HG03108 (cell line): ENCODE measurements around the gene FRRS1.
A peak's percentile ranks its signal among the peaks of the same experiment; 100 is the strongest.

Experiments
- ATAC-seq: cut with Tn5 transposase; IDR thresholded peaks from one replicate; pipeline ENCODE4 v1.9.1; 2021; ENCODE audit warnings: moderate library complexity; ENCODE audit not compliant: unreplicated experiment

Gene FRRS1

GRCh38 chr1:99735852-99736251, 30.6 kb downstream of the FRRS1 start:
- no peak for ATAC-seq

GRCh38 chr1:99731384-99731783, 35.1 kb downstream of the FRRS1 start:
- no peak for ATAC-seq

- ATAC-seq = no peak
These were observed 37.8 kb downstream of the FRRS1 start for GRCh38 chr1:99728494-99729235.

GRCh38 chr1:99727575-99728185, 38.8 kb downstream of the FRRS1 start:
- ATAC-seq = no peak

GRCh38 chr1:99726818-99727217, 39.6 kb downstream of the FRRS1 start:
- ATAC-seq = no peak

- ATAC-seq = no peak
These were observed 40.0 kb downstream of the FRRS1 start for GRCh38 chr1:99726407-99726806.

GRCh38 chr1:99725996-99726395, 40.4 kb downstream of the FRRS1 start:
- ATAC-seq = no peak

- ATAC-seq = no peak
These were observed 43.2 kb downstream of the FRRS1 start for GRCh38 chr1:99723251-99723650.

- ATAC-seq = no peak
These were observed 49.4 kb downstream of the FRRS1 start for GRCh38 chr1:99717005-99717404.

- no peak for ATAC-seq
These were observed 53.4 kb downstream of the FRRS1 start for GRCh38 chr1:99713006-99713405.

GRCh38 chr1:99710994-99711393, 55.4 kb downstream of the FRRS1 start:
- ATAC-seq = no peak

- peak; percentile 81 for ATAC-seq
These were observed 58.8 kb downstream of the FRRS1 start for GRCh38 chr1:99707535-99708142.

GRCh38 chr1:99705385-99705784, 61.0 kb downstream of the FRRS1 start:
- ATAC-seq = no peak

GRCh38 chr1:99704356-99704816, 62.0 kb downstream of the FRRS1 start:
- ATAC-seq = no peak

GRCh38 chr1:99702221-99702620, 64.2 kb downstream of the FRRS1 start:
- ATAC-seq = no peak

- no peak for ATAC-seq
These were observed 66.4 kb downstream of the FRRS1 start for GRCh38 chr1:99700020-99700419.

GRCh38 chr1:99697580-99697979, 68.9 kb downstream of the FRRS1 start:
- ATAC-seq = no peak

GRCh38 chr1:99696616-99697015, 69.8 kb downstream of the FRRS1 start:
- ATAC-seq = no peak

GRCh38 chr1:99691175-99691574, 75.3 kb downstream of the FRRS1 start:
- no peak for ATAC-seq

GRCh38 chr1:99685516-99686180, 80.8 kb downstream of the FRRS1 start:
- peak; percentile 65 for ATAC-seq

GRCh38 chr1:99682291-99682751, 84.1 kb downstream of the FRRS1 start:
- no peak for ATAC-seq
